Astrocyte (in vitro differentiated cells and primary cell): ENCODE data around the gene C2CD2. TPM values are rescaled to one million over a fixed set of nuclear protein-coding genes. Genes with fewer than 3 reads are reported as not detected.

Experiments
- DNase-seq: peaks from one replicate; pipeline ENCODE4 v3.0.0-alpha.2; 2010; ENCODE audit warnings: low read depth
- FAIRE-seq: peaks from 2 replicates; lab custom pipeline; 2011; peaks lifted over from hg19 to GRCh38; lab: Jason Lieb, UNC
- H2AFZ ChIP-seq: 2 replicates; pipeline ENCODE4 v1.6.0; 2012; ENCODE audit warnings: low read depth, low read length, inconsistent platforms
- H3K27ac ChIP-seq: 2 replicates; pipeline ENCODE4 v1.5.1; 2011; ENCODE audit warnings: low read depth, low read length, inconsistent platforms
- H3K27me3 ChIP-seq: 2 replicates; pipeline ENCODE4 v1.6.0; 2011; ENCODE audit warnings: low read length, inconsistent platforms; ENCODE audit not compliant: insufficient read depth
- H3K36me3 ChIP-seq: 2 replicates; pipeline ENCODE4 v1.5.1; 2011; ENCODE audit warnings: low read length, inconsistent platforms; ENCODE audit not compliant: insufficient read depth
- H3K4me1 ChIP-seq: 2 replicates; pipeline ENCODE4 v1.5.1; 2011; ENCODE audit warnings: low read length, inconsistent platforms; ENCODE audit not compliant: insufficient read depth
- H3K4me2 ChIP-seq: 2 replicates; pipeline ENCODE4 v1.6.0; 2012; ENCODE audit warnings: low read length, inconsistent platforms
- H3K4me3 ChIP-seq: 2 replicates; pipeline ENCODE4 v1.5.1; 2011; ENCODE audit warnings: low read depth, mild to moderate bottlenecking, low read length, inconsistent platforms; ENCODE audit not compliant: insufficient read depth
- H3K79me2 ChIP-seq: 2 replicates; pipeline ENCODE4 v1.6.0; 2012; ENCODE audit warnings: mild to moderate bottlenecking, low read length, inconsistent platforms; ENCODE audit not compliant: insufficient read depth
- H3K9ac ChIP-seq: 2 replicates; pipeline ENCODE4 v1.6.0; 2012; ENCODE audit warnings: mild to moderate bottlenecking, low read length, inconsistent platforms
- H3K9me3 ChIP-seq: 2 replicates; pipeline ENCODE4 v1.5.1; 2012; ENCODE audit warnings: low read depth, mild to moderate bottlenecking, low read length, inconsistent platforms; ENCODE audit not compliant: insufficient read depth
- H4K20me1 ChIP-seq: 2 replicates; pipeline ENCODE4 v1.6.0; 2012; ENCODE audit warnings: low read length, inconsistent platforms; ENCODE audit not compliant: insufficient read depth
- H3K27ac Mint-ChIP-seq: one replicate; pipeline ENCODE4 v1.8.0; 2021; ENCODE audit warnings: mild to moderate bottlenecking, mixed read lengths; ENCODE audit not compliant: unreplicated experiment
- H3K27me3 Mint-ChIP-seq: one replicate; pipeline ENCODE4 v1.8.0; 2021; ENCODE audit warnings: low read depth, mixed read lengths; ENCODE audit not compliant: unreplicated experiment
- H3K36me3 Mint-ChIP-seq: one replicate; pipeline ENCODE4 v1.8.0; 2021; ENCODE audit warnings: low read depth, mixed read lengths; ENCODE audit not compliant: unreplicated experiment
- H3K4me1 Mint-ChIP-seq: one replicate; pipeline ENCODE4 v1.8.0; 2021; ENCODE audit warnings: low read depth, mixed read lengths; ENCODE audit not compliant: unreplicated experiment
- H3K4me3 Mint-ChIP-seq: one replicate; pipeline ENCODE4 v1.8.0; 2021; ENCODE audit warnings: mild to moderate bottlenecking, moderate library complexity, mixed read lengths; ENCODE audit not compliant: unreplicated experiment
- H3K9me3 Mint-ChIP-seq: one replicate; pipeline ENCODE4 v1.8.0; 2021; ENCODE audit warnings: mild to moderate bottlenecking, mixed read lengths; ENCODE audit not compliant: unreplicated experiment
- CTCF ChIP-seq: IDR thresholded peaks from 2 replicates; pipeline ENCODE4 v1.5.1; 2011; ENCODE audit warnings: low read depth, mild to moderate bottlenecking, inconsistent platforms, low read length, moderate library complexity; ENCODE audit not compliant: insufficient read depth
- EZH2 ChIP-seq: IDR thresholded peaks from 2 replicates; pipeline ENCODE4 v1.6.1; 2012; ENCODE audit warnings: mild to moderate bottlenecking, low read length, inconsistent platforms; ENCODE audit not compliant: insufficient read depth
- total RNA-seq: library from RNA; stranded (reverse); gene quantifications from 2 replicates; pipeline ENCODE4 v1.2.1, GENCODE V29; 2021

C2CD2 gene
- total RNA-seq, 1 donor from 2014 or later, result 8.3 TPM

- H3K27me3 ChIP-seq, result peaks cover 3% of the 10 kb centered on the region
- H3K4me3 Mint-ChIP-seq, result no peak overlapping the region
- FAIRE-seq, result no peak
These were observed 17.2 kb upstream of the C2CD2 start for GRCh38 chr21:41970751-41971653.

GRCh38 chr21:41970106-41970391 lies 16.2 kb upstream of the C2CD2 start:
- no peaks in the 10 kb centered on the region for H3K79me2 ChIP-seq
- Mint-ChIP-seq H3K4me1 (no peaks in the 10 kb centered on the region), H3K4me3 (no peak overlapping the region), H3K27me3 (peaks cover 22% of the 10 kb centered on the region), H3K9me3 (peaks cover 9% of the 10 kb centered on the region), H3K36me3 (no peaks in the 10 kb centered on the region), H3K27ac (peak overlapping the region; percentile 41)
- no peaks in the 10 kb centered on the region for H3K36me3 ChIP-seq
- H2AFZ ChIP-seq, result no peak overlapping the region
- no peak for FAIRE-seq
- peaks cover 3% of the 10 kb centered on the region for H3K27me3 ChIP-seq
- peaks cover 5% of the 10 kb centered on the region for H3K4me1 ChIP-seq
- no peak overlapping the region for H3K27ac ChIP-seq
- DNase-seq, result no peak
- no peak for TF ChIP-seq EZH2
- no peak for TF ChIP-seq CTCF
- H3K4me2 ChIP-seq, result no peak overlapping the region
- no peak overlapping the region for H3K4me3 ChIP-seq
- no peaks in the 10 kb centered on the region for H4K20me1 ChIP-seq
- no peaks in the 10 kb centered on the region for H3K9me3 ChIP-seq
- H3K9ac ChIP-seq, result no peak overlapping the region

More at GRCh38 chr21:41970751-41971653, 17.2 kb upstream of the C2CD2 start:
- no peak for TF ChIP-seq EZH2
- TF ChIP-seq CTCF, result no peak
- no peak overlapping the region for H3K4me3 ChIP-seq
- H3K4me2 ChIP-seq, result no peak overlapping the region
- Mint-ChIP-seq H3K4me1 (no peaks in the 10 kb centered on the region), H3K27ac (no peak overlapping the region), H3K36me3 (no peaks in the 10 kb centered on the region), H3K9me3 (peaks cover 7% of the 10 kb centered on the region), H3K27me3 (peaks cover 22% of the 10 kb centered on the region)
- peaks cover 2% of the 10 kb centered on the region for H3K4me1 ChIP-seq
- no peak overlapping the region for H3K27ac ChIP-seq
- no peaks in the 10 kb centered on the region for H3K79me2 ChIP-seq
- no peaks in the 10 kb centered on the region for H3K9me3 ChIP-seq
- H4K20me1 ChIP-seq, result no peaks in the 10 kb centered on the region
- no peak for DNase-seq
- no peak overlapping the region for H3K9ac ChIP-seq
- H2AFZ ChIP-seq, result no peak overlapping the region
- H3K36me3 ChIP-seq, result no peaks in the 10 kb centered on the region

GRCh38 chr21:41967708-41968107 lies 13.9 kb upstream of the C2CD2 start:
- Histone ChIP-seq H4K20me1 (no peaks in the 10 kb centered on the region), H3K79me2 (no peaks in the 10 kb centered on the region), H3K4me3 (no peak overlapping the region), H3K4me1 (peaks cover 5% of the 10 kb centered on the region), H3K4me2 (no peak overlapping the region), H3K27ac (no peak overlapping the region), H3K9me3 (no peaks in the 10 kb centered on the region), H3K36me3 (no peaks in the 10 kb centered on the region), H2AFZ (no peak overlapping the region), H3K27me3 (peaks cover 3% of the 10 kb centered on the region), H3K9ac (no peak overlapping the region)
- peaks cover 28% of the 10 kb centered on the region for H3K27me3 Mint-ChIP-seq
- no peaks in the 10 kb centered on the region for H3K4me1 Mint-ChIP-seq
- no peak overlapping the region for H3K4me3 Mint-ChIP-seq
- TF ChIP-seq CTCF (no peak), EZH2 (no peak)
- no peak overlapping the region for H3K27ac Mint-ChIP-seq
- H3K9me3 Mint-ChIP-seq, result peaks cover 6% of the 10 kb centered on the region
- FAIRE-seq (no peak), DNase-seq (no peak)
- no peaks in the 10 kb centered on the region for H3K36me3 Mint-ChIP-seq
